MM.1S (cell line): ENCODE data around the gene SYMPK.

Experiments
- CTCF ChIP-seq: fragments of 300-600 bp; sonication (generic); IDR thresholded peaks from 2 replicates; pipeline ENCODE4 v1.5.1; 2016; ENCODE audit warnings: antibody characterized with exemption, low read length, mixed read lengths
- EZH2 ChIP-seq: fragments of 300-600 bp; sonication (generic); optimal IDR thresholded peaks from 2 replicates; pipeline ENCODE3; 2017; ENCODE audit warnings: low read depth, mild to moderate bottlenecking, antibody characterized with exemption, low read length, mixed read lengths
- EZH2phosphoT487 ChIP-seq: fragments of 300-600 bp; sonication (generic); IDR thresholded peaks from 2 replicates; pipeline ENCODE4 v1.6.1; 2018; ENCODE audit warnings: antibody characterized with exemption, low read length

DNA sequence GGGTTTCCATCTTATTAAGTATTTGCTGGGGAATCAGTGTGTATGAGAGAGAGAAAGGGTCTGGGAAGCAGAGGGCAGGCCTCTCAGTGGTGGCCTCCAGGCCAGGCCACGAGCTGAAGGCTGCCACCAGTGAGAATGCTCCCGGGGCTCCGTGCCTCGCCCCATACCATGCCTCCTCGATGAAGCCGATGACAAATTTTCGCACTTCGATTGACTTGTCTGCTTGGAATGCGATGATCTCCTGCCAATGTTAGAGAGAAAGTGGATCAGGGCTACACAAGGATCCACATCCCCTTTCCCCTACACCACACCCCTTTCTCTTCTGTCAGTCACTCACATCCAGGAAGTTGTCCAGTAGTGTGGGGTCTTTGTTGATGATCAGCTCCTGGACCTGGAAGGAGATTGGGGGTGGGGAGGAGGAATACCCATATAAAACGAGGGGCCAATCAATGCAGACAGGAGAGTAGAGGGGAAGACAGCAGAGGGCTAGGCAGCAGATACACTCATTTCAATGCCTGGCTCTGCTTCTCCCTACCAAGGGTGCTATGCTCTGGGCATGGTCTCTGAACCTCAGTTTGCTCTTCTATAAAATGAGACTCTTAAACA, 10.7 kb downstream of the SYMPK start:
- TF ChIP-seq CTCF = no peak
- TF ChIP-seq EZH2 = no peak
- no peak for TF ChIP-seq EZH2phosphoT487
